GM12873 (cell line): ENCODE data around the gene SH3BGRL3.

Experiments used
- CTCF ChIP-seq: IDR thresholded peaks from 2 replicates; pipeline ENCODE4 v1.5.1; 2012; ENCODE audit warnings: low read depth, mild to moderate bottlenecking, moderate library complexity, low read length, control low read depth; ENCODE audit not compliant: insufficient read depth; ENCODE audit errors: missing control alignments

Gene SH3BGRL3

GRCh38 chr1:26293911-26294463, 14.1 kb downstream of the SH3BGRL3 start:
- no peak for TF ChIP-seq CTCF

- TF ChIP-seq CTCF: no peak
Measured at GRCh38 chr1:26295194-26296138, 15.6 kb downstream of the SH3BGRL3 start.

- no peak for TF ChIP-seq CTCF
Measured at GRCh38 chr1:26296340-26297056, 16.6 kb downstream of the SH3BGRL3 start.

- no peak for TF ChIP-seq CTCF
Measured at GRCh38 chr1:26297057-26297790, 17.3 kb downstream of the SH3BGRL3 start.

- TF ChIP-seq CTCF: no peak
Measured at GRCh38 chr1:26297791-26298124, 17.9 kb downstream of the SH3BGRL3 start.

- no peak for TF ChIP-seq CTCF
Measured at GRCh38 chr1:26300578-26301275, 20.8 kb downstream of the SH3BGRL3 start.
